ENCODE data around the gene FIGLA.

GRCh38 chr2:70807828-70808118 is 17.3 kb upstream of the FIGLA start:
- TF ChIP-seq CTCF (IDR thresholded peaks at IDR 0.05; ENCODE audit: low read depth, low read length, poor library complexity, severe bottlenecking), result no peak
- TF ChIP-seq EZH2phosphoT487 (IDR thresholded peaks at IDR 0.05; ENCODE audit: borderline replicate concordance, low read length), result no peak

Measured in DOHH2 (cell line).